Esophagus squamous epithelium (tissue), 5 donors: ENCODE results near the gene GALNT17. TPM values are rescaled to one million over a fixed set of nuclear protein-coding genes. Genes with fewer than 3 reads are reported as not detected.

Source experiments
- DNase-seq: peaks from one replicate; lab custom pipeline; 2025; lab: John Stamatoyannopoulos, UW
- H3K27ac ChIP-seq, 4 donors: fragments of 200-600 bp; sonication (generic); one replicate each; pipeline ENCODE4 v1.5.1; 2016 to 2019; ENCODE audit warnings: mild to moderate bottlenecking in 1 of 4
- H3K27me3 ChIP-seq, 4 donors: fragments of 200-600 bp; sonication (generic); 1 replicate in 3 of 4; 2 replicates in 1 of 4; pipeline versions ENCODE4 v1.5.1 to v1.6.0; 2017 to 2021; ENCODE audit warnings: antibody characterized with exemption in 1 of 4
- H3K36me3 ChIP-seq, 3 donors: fragments of 200-600 bp; sonication (generic); one replicate each; pipeline ENCODE4 v1.5.1; 2016 to 2019
- H3K4me1 ChIP-seq, 3 donors: fragments of 200-600 bp; sonication (generic); one replicate each; pipeline ENCODE4 v1.5.1; 2017 to 2019
- H3K4me3 ChIP-seq, 4 donors: fragments of 200-600 bp; sonication (generic); 1 replicate in 3 of 4; 2 replicates in 1 of 4; pipeline ENCODE4 v1.5.1; 2016 to 2019; ENCODE audit warnings: mild to moderate bottlenecking in 2 of 4, moderate library complexity in 1 of 4
- H3K9me3 ChIP-seq, 3 donors: fragments of 200-600 bp; sonication (generic); one replicate each; pipeline ENCODE4 v1.5.1; 2016 to 2019
- CTCF ChIP-seq, 6 experiments: fragments of 450-650 bp in 4 of 6; fragments of 200-600 bp in 2 of 6; sonication (generic) in 2 of 6; IDR thresholded peaks; one replicate each; pipeline ENCODE4 v1.5.1; 2016 to 2019; ENCODE audit warnings: antibody characterized with exemption in 6 of 6, mild to moderate bottlenecking in 4 of 6, moderate library complexity in 4 of 6
- POLR2A ChIP-seq, 4 donors: fragments of 450-650 bp; IDR thresholded peaks; one replicate each; pipeline ENCODE4 v1.6.1; 2017; ENCODE audit warnings: antibody characterized with exemption in 4 of 4, mild to moderate bottlenecking in 4 of 4, moderate library complexity in 3 of 4
- WGBS, 2 donors: methylation state at CpG; one replicate each; pipeline ENCODE4 v1.1.5; 2018; 5-methylcytosine and 5-hydroxymethylcytosine counted together
- intact Hi-C: fragments of 100-400 bp; cut with DNase I; formaldehyde crosslinking; loops from one replicate; pipeline ENCODE4 v1.15.0; 2022
- total RNA-seq, 4 donors: library from RNA; depleted of rRNA; stranded (reverse); fragments of >200 nt; gene quantifications; one replicate each; pipeline ENCODE4 v1.1.0, GENCODE V29; 2016
- donor health status: DM: yes; HTN: yes; CAD: no.

GALNT17 gene
- total RNA-seq, 4 donors from 2014 or later = 1.6 to 22.1 (median 2.5) TPM

DNA sequence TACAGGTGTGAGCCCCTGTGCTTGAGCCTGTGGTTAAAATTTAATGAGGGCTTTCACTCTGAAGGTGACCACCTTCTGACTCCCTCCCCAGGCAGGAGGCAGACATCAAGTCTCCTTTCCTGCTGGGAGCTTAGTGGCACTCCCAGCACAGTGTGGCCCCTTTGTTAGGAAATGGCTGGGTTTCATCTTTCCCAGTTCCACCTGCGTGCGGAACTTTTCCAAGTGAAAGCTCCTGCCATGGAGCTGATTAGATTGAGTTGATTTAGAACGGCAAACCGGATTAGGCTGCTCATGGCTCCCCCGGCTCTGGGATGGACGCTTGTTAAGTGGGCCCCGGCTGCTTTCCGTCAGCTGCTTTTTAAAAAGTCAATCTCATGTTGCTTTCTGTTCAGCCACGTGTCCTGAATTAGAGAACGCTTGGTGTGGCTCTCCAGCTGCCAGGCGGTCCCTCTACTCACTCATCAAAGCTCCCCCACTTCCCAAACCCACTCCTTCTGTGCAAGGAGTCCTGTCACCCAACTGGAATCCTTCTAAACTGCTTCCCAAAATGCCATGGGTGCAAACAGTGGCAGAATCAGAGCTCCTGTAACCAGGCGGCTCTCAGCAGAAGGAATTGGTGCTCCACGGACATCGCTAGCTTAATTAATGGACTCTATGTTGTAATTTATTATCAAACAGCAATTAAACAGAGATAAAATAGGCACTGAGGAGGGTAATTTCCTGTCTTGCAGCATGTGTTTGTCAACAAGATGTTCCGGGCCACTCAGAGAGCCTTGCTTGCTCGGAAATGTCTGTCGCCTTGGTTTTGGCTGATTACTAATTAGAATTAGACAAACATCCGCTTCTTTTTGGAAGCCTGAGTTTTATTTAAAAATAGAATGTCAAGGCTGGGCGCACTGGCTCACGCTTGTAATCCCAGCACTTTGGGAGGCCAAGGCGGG, 551.2 kb downstream of the GALNT17 start:
- WGBS, 2 donors = 40 to 48% methylated on average over 19 to 21 of the region's 21 CpGs
- TF ChIP-seq CTCF (IDR thresholded peaks at IDR 0.05) (no peak), POLR2A (IDR thresholded peaks at IDR 0.05) (no peak)
- intact Hi-C loops = no loop called here
- Histone ChIP-seq H3K4me1 (peaks cover 0 to 10% (median 0%) of the 10 kb centered on the region in 3 donors), H3K27ac (peak overlapping the region in 3 of 4 donors; percentile 12 to 63 (median 58)), H3K27me3 (no peaks in the 10 kb centered on the region), H3K4me3 (peak overlapping the region in 1 of 4 donors; percentile 12), H3K36me3 (no peaks in the 10 kb centered on the region), H3K9me3 (no peaks in the 10 kb centered on the region)
- no peak for DNase-seq

DNA sequence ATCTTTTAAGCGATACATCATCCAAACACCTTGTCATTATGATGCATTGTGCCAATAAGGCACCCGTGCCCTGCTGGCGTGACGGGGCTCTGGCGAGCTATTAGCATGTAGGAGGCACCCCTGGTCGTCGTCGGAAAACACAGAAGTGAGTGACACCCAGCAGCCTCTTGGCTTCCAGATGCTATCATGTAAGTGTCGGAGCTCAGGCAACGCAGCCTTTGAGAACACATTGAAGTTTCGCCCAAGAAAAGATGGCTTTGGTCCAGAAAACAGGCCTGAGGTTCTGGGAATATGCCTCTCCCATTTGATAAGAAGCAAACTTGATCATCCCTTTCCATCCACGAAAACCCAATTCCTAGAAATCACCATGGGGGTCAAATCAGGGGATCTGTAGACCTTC, 555.3 kb downstream of the GALNT17 start:
- Histone ChIP-seq H3K27ac (no peak overlapping the region), H3K4me3 (no peak overlapping the region), H3K36me3 (no peaks in the 10 kb centered on the region), H3K4me1 (peaks cover 0 to 10% (median 0%) of the 10 kb centered on the region in 3 donors), H3K27me3 (no peaks in the 10 kb centered on the region), H3K9me3 (no peaks in the 10 kb centered on the region)
- TF ChIP-seq POLR2A (IDR thresholded peaks at IDR 0.05) (no peak), CTCF (IDR thresholded peaks at IDR 0.05) (no peak)
- 67 to 73% methylated on average over 8 to 10 of the region's 12 CpGs for WGBS, 2 donors
- no peak for DNase-seq
- intact Hi-C loops = no loop called here

GRCh38 chr7:71687831-71688599, 556.1 kb downstream of the GALNT17 start:
- H3K36me3 ChIP-seq = no peaks in the 10 kb centered on the region
- no peaks in the 10 kb centered on the region for H3K9me3 ChIP-seq
- no peak overlapping the region for H3K4me3 ChIP-seq
- DNase-seq = no peak
- H3K27me3 ChIP-seq = no peaks in the 10 kb centered on the region
- peaks cover 0 to 10% (median 0%) of the 10 kb centered on the region in 3 donors for H3K4me1 ChIP-seq
- intact Hi-C loops = no loop called here
- 60 to 62% methylated on average over 11 of the region's 11 CpGs for WGBS, 2 donors
- no peak for TF ChIP-seq CTCF (IDR thresholded peaks at IDR 0.05)
- no peak for TF ChIP-seq POLR2A (IDR thresholded peaks at IDR 0.05)
- H3K27ac ChIP-seq = no peak overlapping the region

DNA sequence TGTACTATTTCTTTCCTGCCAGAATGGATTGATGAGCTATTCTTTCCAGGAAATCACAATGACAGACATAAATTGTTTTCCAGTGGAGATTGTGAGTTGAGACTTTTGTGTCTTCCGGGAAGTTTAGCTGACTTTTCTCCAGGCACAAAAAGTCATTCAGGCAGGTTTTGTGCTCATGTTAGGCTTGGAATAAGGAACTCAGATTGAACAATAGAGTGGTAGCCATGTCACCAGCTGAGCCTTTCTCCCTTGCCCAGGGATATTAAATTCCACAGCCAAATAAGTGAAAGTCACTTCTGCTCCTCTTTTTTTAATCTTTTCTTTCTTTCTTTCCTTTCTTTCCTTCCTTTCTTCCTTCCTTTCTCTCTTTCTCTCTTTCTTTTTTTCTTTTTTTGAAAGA, 559.6 kb downstream of the GALNT17 start:
- no peaks in the 10 kb centered on the region for H3K27me3 ChIP-seq
- WGBS, 2 donors = 50 to 60% methylated on average over 1 of the region's 1 CpG

More for the DNA sequence above, 559.6 kb downstream of the GALNT17 start:
- intact Hi-C loops = no loop called here
- Histone ChIP-seq H3K9me3 (no peaks in the 10 kb centered on the region), H3K36me3 (no peaks in the 10 kb centered on the region), H3K4me1 (no peaks in the 10 kb centered on the region), H3K4me3 (no peak overlapping the region), H3K27ac (no peak overlapping the region)
- DNase-seq = no peak
- no peak for TF ChIP-seq CTCF (IDR thresholded peaks at IDR 0.05)
- TF ChIP-seq POLR2A (IDR thresholded peaks at IDR 0.05) = no peak
